HEK293T (cell line): ENCODE data around the gene PLCL2.

Experiments used
- FOXM1 ChIP-seq: fragments of 450-650 bp; IDR thresholded peaks from 2 replicates; pipeline ENCODE4 v1.6.1; 2017; ENCODE audit warnings: mild to moderate bottlenecking, borderline replicate concordance
- HDGF ChIP-seq: fragments of 450-650 bp; IDR thresholded peaks from 2 replicates; pipeline ENCODE4 v1.6.1; 2017; ENCODE audit warnings: antibody characterized with exemption, borderline replicate concordance
- SP1 ChIP-seq: fragments of 450-650 bp; IDR thresholded peaks from 2 replicates; pipeline ENCODE4 v1.6.1; 2017
- SUZ12 ChIP-seq: fragments of 450-650 bp; IDR thresholded peaks from 2 replicates; pipeline ENCODE4 v1.6.1; 2016; ENCODE audit warnings: mild to moderate bottlenecking
- TARDBP ChIP-seq: fragments of 450-650 bp; IDR thresholded peaks from 2 replicates; pipeline ENCODE4 v1.6.1; 2016

- no peak for TF ChIP-seq SP1
- TF ChIP-seq SUZ12: no peak
- TF ChIP-seq FOXM1: no peak
- TF ChIP-seq TARDBP: no peak
- no peak for TF ChIP-seq HDGF
Measured at GRCh38 chr3:16899919-16900318, 15.2 kb downstream of the PLCL2 start.
